HG03108 (cell line): ENCODE data around the gene PCDH19.

Source experiments
- ATAC-seq: cut with Tn5 transposase; IDR thresholded peaks from one replicate; pipeline ENCODE4 v1.9.1; 2021; ENCODE audit warnings: moderate library complexity; ENCODE audit not compliant: unreplicated experiment

PCDH19 gene

GRCh38 chrX:100315566-100315965 is 94.5 kb downstream of the PCDH19 start:
- no peak for ATAC-seq

- no peak for ATAC-seq
Observed at GRCh38 chrX:100299559-100299958, 110.5 kb downstream of the PCDH19 start.

- ATAC-seq, result no peak
Observed at GRCh38 chrX:100297728-100298127, 112.3 kb downstream of the PCDH19 start.

- ATAC-seq, result no peak
Observed at GRCh38 chrX:100296183-100296753, 113.8 kb downstream of the PCDH19 start.

GRCh38 chrX:100294965-100295364 is 115.1 kb downstream of the PCDH19 start:
- no peak for ATAC-seq

- ATAC-seq, result no peak
Observed at GRCh38 chrX:100289066-100289558, 121.0 kb downstream of the PCDH19 start.

GRCh38 chrX:100277231-100277630 is 132.8 kb downstream of the PCDH19 start:
- ATAC-seq, result no peak

- ATAC-seq, result no peak
Observed at GRCh38 chrX:100274916-100275315, 135.2 kb downstream of the PCDH19 start.

GRCh38 chrX:100265179-100265578 is 144.9 kb downstream of the PCDH19 start:
- ATAC-seq, result no peak

GRCh38 chrX:100264200-100264599 is 145.9 kb downstream of the PCDH19 start:
- no peak for ATAC-seq

- ATAC-seq, result no peak
Observed at GRCh38 chrX:100263650-100264049, 146.4 kb downstream of the PCDH19 start.

GRCh38 chrX:100248885-100249493 is 161.1 kb downstream of the PCDH19 start:
- ATAC-seq, result no peak

- no peak for ATAC-seq
Observed at GRCh38 chrX:100247826-100248225, 162.2 kb downstream of the PCDH19 start.

- ATAC-seq, result no peak
Observed at GRCh38 chrX:100244681-100245080, 165.4 kb downstream of the PCDH19 start.
